Mesendoderm (in vitro differentiated cells): Measurements from ENCODE around the gene TEKTIP1.

Experiments used
- DNase-seq: peaks from one replicate; pipeline ENCODE4 v3.0.0; 2013
- H2AK5ac ChIP-seq: 2 replicates; pipeline ENCODE4 v1.6.1; 2013; ENCODE audit warnings: low read length, inconsistent platforms
- H2BK120ac ChIP-seq: 2 replicates; pipeline ENCODE4 v1.6.1; 2013; ENCODE audit warnings: low read depth, mild to moderate bottlenecking, low read length, moderate library complexity, mixed read lengths
- H2BK15ac ChIP-seq: replicated peaks from 2 replicates; pipeline ENCODE4 v1.6.1; 2013; ENCODE audit warnings: low read depth, mild to moderate bottlenecking, moderate library complexity
- H2BK5ac ChIP-seq: 2 replicates; pipeline ENCODE4 v1.6.1; 2013; ENCODE audit warnings: low read length, inconsistent platforms
- H3K18ac ChIP-seq: 2 replicates; pipeline ENCODE4 v1.6.1; 2013; ENCODE audit warnings: mild to moderate bottlenecking, low read length, mixed read lengths
- H3K23ac ChIP-seq: one replicate; pipeline ENCODE4 v1.6.1; 2013; ENCODE audit warnings: low read length
- H3K27ac ChIP-seq: 2 replicates; pipeline ENCODE4 v1.5.1; 2013; ENCODE audit warnings: low read depth, mild to moderate bottlenecking, inconsistent platforms, low read length, moderate library complexity
- H3K27me3 ChIP-seq: 2 replicates; pipeline ENCODE4 v1.6.1; 2013; ENCODE audit warnings: low read length, control low read depth, mild to moderate bottlenecking, inconsistent platforms; ENCODE audit not compliant: insufficient read depth, poor library complexity
- H3K36me3 ChIP-seq: 2 replicates; pipeline ENCODE4 v1.6.1; 2013; ENCODE audit warnings: low read length, inconsistent platforms; ENCODE audit not compliant: control insufficient read depth, insufficient read depth
- H3K4ac ChIP-seq: one replicate; pipeline ENCODE4 v1.6.1; 2013; ENCODE audit warnings: low read depth, mild to moderate bottlenecking, low read length, moderate library complexity
- H3K4me1 ChIP-seq: 2 replicates; pipeline ENCODE4 v1.6.1; 2013; ENCODE audit warnings: low read depth, low read length, inconsistent platforms; ENCODE audit not compliant: control insufficient read depth
- H3K4me2 ChIP-seq: 2 replicates; pipeline ENCODE4 v1.6.1; 2013; ENCODE audit warnings: low read length
- H3K4me3 ChIP-seq: 2 replicates; pipeline ENCODE4 v1.5.1; 2013; ENCODE audit warnings: mild to moderate bottlenecking, low read length
- H3K56ac ChIP-seq: one replicate; pipeline ENCODE4 v1.6.1; 2013; ENCODE audit warnings: low read length
- H3K79me1 ChIP-seq: 2 replicates; pipeline ENCODE4 v1.6.1; 2013; ENCODE audit warnings: low read length, inconsistent platforms
- H3K79me2 ChIP-seq: 2 replicates; pipeline ENCODE4 v1.6.1; 2013; ENCODE audit warnings: mild to moderate bottlenecking, low read length; ENCODE audit not compliant: control insufficient read depth, insufficient read depth
- H3K9ac ChIP-seq: 2 replicates; pipeline ENCODE4 v1.6.1; 2013; ENCODE audit warnings: low read length, inconsistent platforms
- H4K5ac ChIP-seq: one replicate; pipeline ENCODE4 v1.6.1; 2013; ENCODE audit warnings: low read length
- H4K8ac ChIP-seq: one replicate; pipeline ENCODE4 v1.6.1; 2013; ENCODE audit warnings: low read depth, mild to moderate bottlenecking, control low read depth, low read length, moderate library complexity
- WGBS: extraction: QIAGEN DNeasy Blood & Tissue Kit; methylation state at CpG from one replicate; pipeline ENCODE4 v1.1.7; 2013; ENCODE audit warnings: low lambda C conversion rate, missing lambda C conversion rate; ENCODE audit not compliant: insufficient coverage; ENCODE audit errors: extremely low coverage; 5-methylcytosine and 5-hydroxymethylcytosine counted together

Gene TEKTIP1

DNA sequence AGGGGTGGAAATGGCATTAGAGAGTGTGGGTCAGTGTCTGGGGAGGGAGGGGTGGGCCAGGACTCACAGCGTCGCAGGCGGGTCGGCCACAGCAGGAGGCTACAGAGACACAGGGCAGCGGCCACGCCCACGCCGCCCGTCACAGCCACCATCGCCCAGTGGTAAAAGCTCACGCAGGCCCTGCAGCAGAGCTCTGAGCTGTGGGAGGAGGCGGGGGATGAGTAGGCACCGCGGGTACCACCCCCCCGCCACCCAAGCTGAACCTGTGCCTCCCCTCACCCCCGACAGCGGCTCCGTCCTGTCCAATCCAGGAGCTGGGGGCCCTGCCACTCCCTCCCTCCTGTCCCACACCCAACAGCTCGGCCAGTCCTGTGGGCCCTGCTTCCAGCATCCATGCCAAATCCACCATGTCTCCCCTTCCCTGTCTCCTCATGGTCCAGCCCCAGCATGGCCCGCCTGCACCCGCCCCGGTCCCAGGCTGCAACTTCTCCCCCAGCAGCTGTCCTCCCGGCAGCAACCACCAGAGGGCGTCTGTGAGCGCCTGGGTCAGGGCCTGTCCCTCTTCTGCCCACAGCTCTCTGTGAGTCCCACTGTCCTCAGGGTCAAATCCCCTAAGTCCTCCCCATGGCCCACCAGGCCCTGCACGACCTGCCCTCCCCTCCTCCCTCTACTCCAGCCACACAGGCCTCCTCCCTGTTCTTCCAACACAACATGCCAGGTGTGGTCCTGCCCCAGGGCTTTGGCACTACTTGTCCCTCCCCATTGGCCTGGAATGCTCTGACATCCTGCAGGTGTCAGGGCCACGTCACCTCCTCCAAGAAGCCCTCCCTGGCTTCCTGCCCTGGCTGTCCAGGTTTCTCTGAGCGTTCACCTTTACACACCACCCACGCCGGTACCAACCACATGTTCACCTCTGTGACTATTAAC is 6.0 kb downstream of the TEKTIP1 start:
- DNase-seq = peak; percentile 70
- no CpG with 5 or more reads among the region's 30 CpGs for WGBS
- no peak overlapping the region for H3K4me2 ChIP-seq

DNA sequence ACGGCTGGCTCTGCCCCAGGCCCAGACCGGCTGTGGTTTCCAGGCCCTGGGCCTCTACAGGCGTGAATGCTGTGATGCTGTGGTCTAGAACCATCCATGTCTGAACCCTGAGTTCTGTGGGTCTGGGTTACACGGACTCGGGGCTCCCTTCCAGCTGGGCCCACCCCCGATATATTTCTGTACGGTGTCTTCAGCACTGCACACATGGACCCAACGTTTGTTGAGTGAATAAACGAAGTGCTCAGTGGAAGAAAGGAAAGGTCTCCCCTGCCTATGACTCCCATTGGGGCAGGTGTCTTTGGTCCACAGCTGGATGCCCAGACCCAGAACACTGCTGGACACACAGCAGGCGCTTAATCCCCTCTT is 6.7 kb downstream of the TEKTIP1 start:
- no peaks in the 10 kb centered on the region for H3K79me1 ChIP-seq
- no peak overlapping the region for H2BK15ac ChIP-seq
- no CpG with 5 or more reads among the region's 10 CpGs for WGBS
- H3K9ac ChIP-seq = no peak overlapping the region
- no peak overlapping the region for H2BK5ac ChIP-seq
- H3K4me2 ChIP-seq = no peak overlapping the region
- H3K27ac ChIP-seq = no peak overlapping the region
- no peak overlapping the region for H3K4me3 ChIP-seq
- H2AK5ac ChIP-seq = no peak overlapping the region
- H4K5ac ChIP-seq = no peak overlapping the region
- no peak overlapping the region for H3K56ac ChIP-seq
- peaks cover 3% of the 10 kb centered on the region for H3K36me3 ChIP-seq
- H3K79me2 ChIP-seq = no peaks in the 10 kb centered on the region
- H3K4ac ChIP-seq = no peak overlapping the region
- H3K18ac ChIP-seq = no peak overlapping the region
- H3K4me1 ChIP-seq = no peaks in the 10 kb centered on the region
- H2BK120ac ChIP-seq = no peak overlapping the region
- no peak overlapping the region for H4K8ac ChIP-seq
- no peaks in the 10 kb centered on the region for H3K27me3 ChIP-seq
- no peak overlapping the region for H3K23ac ChIP-seq
- no peak for DNase-seq

More for the DNA sequence above, 6.0 kb downstream of the TEKTIP1 start:
- Histone ChIP-seq H3K27me3 (no peaks in the 10 kb centered on the region), H2BK120ac (no peak overlapping the region), H3K18ac (no peak overlapping the region), H3K4me3 (no peak overlapping the region), H3K4ac (no peak overlapping the region), H2BK5ac (no peak overlapping the region), H3K23ac (no peak overlapping the region), H4K8ac (no peak overlapping the region), H3K79me1 (no peaks in the 10 kb centered on the region), H3K36me3 (peaks cover 3% of the 10 kb centered on the region), H2BK15ac (no peak overlapping the region), H3K9ac (no peak overlapping the region), H4K5ac (no peak overlapping the region), H3K4me1 (no peaks in the 10 kb centered on the region), H3K27ac (no peak overlapping the region), H3K56ac (no peak overlapping the region), H2AK5ac (no peak overlapping the region), H3K79me2 (no peaks in the 10 kb centered on the region)

DNA sequence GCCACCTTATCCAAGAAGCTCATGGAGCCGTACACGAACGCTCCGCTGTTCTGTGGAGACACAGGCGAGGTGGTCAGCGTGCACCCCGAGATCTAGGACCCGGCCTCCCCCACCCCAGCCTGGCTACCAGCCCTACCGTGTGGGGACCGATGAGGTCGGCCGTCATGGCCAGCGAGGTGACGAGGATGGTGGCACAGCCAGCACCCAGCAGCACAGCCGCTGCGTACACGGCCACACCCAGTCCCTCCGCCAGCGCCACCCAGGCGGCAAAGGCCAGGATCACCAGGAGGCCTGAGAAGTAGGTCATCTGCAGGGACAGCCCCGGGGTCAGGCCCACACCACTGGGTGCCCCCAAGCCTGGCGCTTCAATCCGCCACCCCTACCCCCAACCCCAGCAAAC is 7.1 kb downstream of the TEKTIP1 start:
- H3K56ac ChIP-seq = no peak overlapping the region
- WGBS = no CpG with 5 or more reads among the region's 23 CpGs
- no peaks in the 10 kb centered on the region for H3K4me1 ChIP-seq
- H4K5ac ChIP-seq = no peak overlapping the region
- no peaks in the 10 kb centered on the region for H3K79me1 ChIP-seq
- H2AK5ac ChIP-seq = no peak overlapping the region
- H2BK120ac ChIP-seq = no peak overlapping the region
- H3K4me3 ChIP-seq = no peak overlapping the region
- no peak overlapping the region for H3K9ac ChIP-seq
- no peak overlapping the region for H3K23ac ChIP-seq
- H2BK15ac ChIP-seq = no peak overlapping the region
- no peak for DNase-seq
- no peak overlapping the region for H3K4ac ChIP-seq
- no peak overlapping the region for H3K18ac ChIP-seq
- H3K4me2 ChIP-seq = no peak overlapping the region
- no peak overlapping the region for H2BK5ac ChIP-seq
- H3K79me2 ChIP-seq = no peaks in the 10 kb centered on the region
- H3K27ac ChIP-seq = no peak overlapping the region
- H4K8ac ChIP-seq = no peak overlapping the region
- H3K27me3 ChIP-seq = no peaks in the 10 kb centered on the region
- peaks cover 3% of the 10 kb centered on the region for H3K36me3 ChIP-seq

DNA sequence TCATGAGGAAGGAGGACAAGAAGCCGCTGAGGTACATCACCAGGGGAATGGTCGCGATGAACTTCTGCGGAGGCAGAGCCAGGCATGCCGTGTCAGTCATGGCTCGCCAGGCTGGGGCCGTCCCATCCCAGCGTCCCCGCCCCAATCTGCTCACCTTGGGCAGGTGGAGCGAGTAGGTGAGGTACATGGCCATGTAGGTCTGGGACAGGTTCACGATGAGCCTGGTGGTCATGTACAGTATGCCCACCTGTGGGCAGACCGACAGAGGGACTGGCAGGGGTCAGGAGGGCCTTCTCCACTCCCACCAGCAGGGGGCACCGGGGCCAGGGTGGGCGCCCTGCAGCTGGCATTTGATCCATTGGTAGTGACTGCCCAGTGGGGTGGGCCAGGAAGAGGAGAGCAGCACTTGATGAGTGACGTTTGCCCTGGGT is 8.3 kb downstream of the TEKTIP1 start:
- Histone ChIP-seq H2AK5ac (no peak overlapping the region), H3K4ac (no peak overlapping the region), H3K23ac (no peak overlapping the region), H4K5ac (no peak overlapping the region), H3K4me2 (no peak overlapping the region), H4K8ac (no peak overlapping the region), H3K4me1 (no peaks in the 10 kb centered on the region), H3K36me3 (peaks cover 3% of the 10 kb centered on the region), H3K9ac (no peak overlapping the region), H3K27ac (no peak overlapping the region), H2BK5ac (no peak overlapping the region), H3K18ac (no peak overlapping the region), H3K4me3 (no peak overlapping the region), H2BK120ac (no peak overlapping the region), H3K79me1 (no peaks in the 10 kb centered on the region), H3K27me3 (no peaks in the 10 kb centered on the region), H3K56ac (no peak overlapping the region), H2BK15ac (no peak overlapping the region), H3K79me2 (no peaks in the 10 kb centered on the region)
- DNase-seq = peak; percentile 20
- WGBS = no CpG with 5 or more reads among the region's 15 CpGs

DNA sequence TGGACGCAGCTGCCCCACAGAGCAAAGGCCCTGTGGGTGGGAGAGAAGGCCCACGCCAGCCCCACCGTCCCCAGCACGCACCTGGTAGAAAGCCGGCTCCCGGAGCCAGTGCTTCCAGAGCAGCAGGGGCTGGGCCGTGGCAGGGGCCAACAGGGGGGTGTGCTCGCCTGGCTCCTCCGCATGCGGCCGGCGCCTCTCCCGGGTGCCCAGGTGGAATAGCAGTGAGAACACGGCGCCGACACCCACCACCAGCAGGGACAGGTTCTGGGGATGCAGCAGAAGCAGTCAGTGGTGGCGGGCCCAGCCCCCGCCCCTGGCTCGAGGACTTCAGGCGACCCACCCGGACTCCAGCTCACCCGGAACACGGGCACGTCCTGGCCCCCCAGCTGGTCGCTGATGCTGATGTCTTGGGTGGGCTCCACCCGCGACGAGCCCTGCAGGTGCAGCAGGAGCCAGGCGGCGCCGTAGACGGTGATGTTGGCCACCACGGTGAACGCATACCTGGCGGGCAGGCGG is 8.9 kb downstream of the TEKTIP1 start:
- Histone ChIP-seq H4K5ac (no peak overlapping the region), H3K27ac (no peak overlapping the region), H3K27me3 (no peaks in the 10 kb centered on the region), H3K4me3 (no peak overlapping the region), H3K56ac (no peak overlapping the region), H3K4me1 (no peaks in the 10 kb centered on the region), H3K4ac (no peak overlapping the region), H2BK5ac (no peak overlapping the region), H2BK120ac (no peak overlapping the region), H3K36me3 (peaks cover 3% of the 10 kb centered on the region), H3K18ac (no peak overlapping the region), H3K23ac (no peak overlapping the region), H3K79me1 (no peaks in the 10 kb centered on the region), H3K4me2 (no peak overlapping the region), H3K79me2 (no peaks in the 10 kb centered on the region), H4K8ac (no peak overlapping the region), H3K9ac (no peak overlapping the region), H2BK15ac (no peak overlapping the region), H2AK5ac (no peak overlapping the region)
- no peak for DNase-seq
- WGBS = no CpG with 5 or more reads among the region's 36 CpGs
